GM19043 (cell line): Measurements from ENCODE around the gene VPS26C.
A peak's percentile ranks its signal among the peaks of the same experiment; 100 is the strongest.

Experiments
- ATAC-seq: cut with Tn5 transposase; IDR thresholded peaks from one replicate; pipeline ENCODE4 v1.9.1; 2021; ENCODE audit warnings: low read depth; ENCODE audit not compliant: unreplicated experiment

Gene VPS26C

GRCh38 chr21:37266515-37267221 lies 466 bp downstream of the VPS26C start:
- peak; percentile 2 for ATAC-seq

GRCh38 chr21:37264808-37265207 lies 2.3 kb downstream of the VPS26C start:
- no peak for ATAC-seq

GRCh38 chr21:37263827-37264600 lies 3.1 kb downstream of the VPS26C start:
- ATAC-seq: no peak

- no peak for ATAC-seq
Measured at GRCh38 chr21:37259426-37259825, 7.7 kb downstream of the VPS26C start.

GRCh38 chr21:37257967-37258877 lies 8.9 kb downstream of the VPS26C start:
- peak; percentile 77 for ATAC-seq

- peak; percentile 25 for ATAC-seq
Measured at GRCh38 chr21:37257511-37257966, 9.6 kb downstream of the VPS26C start.

- no peak for ATAC-seq
Measured at GRCh38 chr21:37253991-37254390, 13.1 kb downstream of the VPS26C start.

GRCh38 chr21:37251294-37251634 lies 15.9 kb downstream of the VPS26C start:
- no peak for ATAC-seq

- no peak for ATAC-seq
Measured at GRCh38 chr21:37249112-37249904, 17.8 kb downstream of the VPS26C start.

- ATAC-seq: no peak
Measured at GRCh38 chr21:37248298-37248697, 18.8 kb downstream of the VPS26C start.

- no peak for ATAC-seq
Measured at GRCh38 chr21:37245151-37245550, 22.0 kb downstream of the VPS26C start.

GRCh38 chr21:37244501-37245095 lies 22.5 kb downstream of the VPS26C start:
- ATAC-seq: no peak

- ATAC-seq: no peak
Measured at GRCh38 chr21:37243961-37244360, 23.2 kb downstream of the VPS26C start.

- no peak for ATAC-seq
Measured at GRCh38 chr21:37241426-37241825, 25.7 kb downstream of the VPS26C start.

- ATAC-seq: no peak
Measured at GRCh38 chr21:37240978-37241377, 26.2 kb downstream of the VPS26C start.

- no peak for ATAC-seq
Measured at GRCh38 chr21:37237764-37238163, 29.4 kb downstream of the VPS26C start.

- ATAC-seq: no peak
Measured at GRCh38 chr21:37237346-37237745, 29.8 kb downstream of the VPS26C start.

- no peak for ATAC-seq
Measured at GRCh38 chr21:37233551-37234146, 33.5 kb downstream of the VPS26C start.

GRCh38 chr21:37232274-37233018 lies 34.7 kb downstream of the VPS26C start:
- peak; percentile 78 for ATAC-seq
